SU-DHL-6 (cell line): ENCODE results near the gene SRGAP3.

ENCODE experiments used
- H2AFZ ChIP-seq: fragments of 200-600 bp; sonication (generic); 2 replicates; pipeline ENCODE4 v1.6.1; 2014; ENCODE audit warnings: low read depth, mild to moderate bottlenecking, moderate library complexity, mixed read lengths, antibody characterized with exemption, low read length; ENCODE audit not compliant: severe bottlenecking
- H3F3A ChIP-seq: fragments of 200-600 bp; shearing (Covaris generic); 2 replicates; pipeline ENCODE4 v1.6.0; 2016; ENCODE audit warnings: antibody characterized with exemption, mild to moderate bottlenecking; ENCODE audit not compliant: insufficient read depth
- H3K27ac ChIP-seq: fragments of 200-600 bp; sonication (generic); 2 replicates; pipeline ENCODE4 v1.5.1; 2016; ENCODE audit warnings: low read depth, mild to moderate bottlenecking, low read length, moderate library complexity, mixed read lengths
- H3K27me3 ChIP-seq: fragments of 200-600 bp; sonication (generic), shearing (Covaris generic); 2 replicates; pipeline ENCODE4 v1.6.0; 2014; ENCODE audit warnings: mild to moderate bottlenecking, low read length
- H3K36me3 ChIP-seq: fragments of 200-600 bp; sonication (generic); 2 replicates; pipeline ENCODE4 v1.6.1; 2014; ENCODE audit warnings: mild to moderate bottlenecking, low read length, mixed read lengths
- H3K4me2 ChIP-seq: fragments of 300-600, 200-600 bp; shearing (Covaris generic), sonication (generic); 2 replicates; pipeline ENCODE4 v1.6.0; 2014; ENCODE audit warnings: low read length, low read depth, mild to moderate bottlenecking; ENCODE audit not compliant: poor library complexity, severe bottlenecking
- H3K4me3 ChIP-seq: fragments of 200-600 bp; sonication (generic); 2 replicates; pipeline ENCODE4 v1.5.1; 2014; ENCODE audit warnings: antibody characterized with exemption, low read length, mild to moderate bottlenecking, mixed read lengths; ENCODE audit not compliant: insufficient read depth, poor library complexity, severe bottlenecking
- H3K79me2 ChIP-seq: fragments of 200-600 bp; sonication (generic); 2 replicates; pipeline ENCODE4 v1.6.1; 2014; ENCODE audit warnings: mild to moderate bottlenecking, low read length, moderate library complexity; ENCODE audit not compliant: insufficient read depth
- H3K9ac ChIP-seq: fragments of 200-600 bp; sonication (generic); 2 replicates; pipeline ENCODE4 v1.7.0; 2014; ENCODE audit warnings: mild to moderate bottlenecking, low read length
- H3K9me2 ChIP-seq: fragments of 200-600 bp; sonication (generic); replicated peaks from 2 replicates; pipeline ENCODE4 v1.6.1; 2014; ENCODE audit warnings: low read length; ENCODE audit not compliant: insufficient read depth
- H3K9me3 ChIP-seq: fragments of 200-600 bp; sonication (generic); 2 replicates; pipeline ENCODE4 v1.6.1; 2014; ENCODE audit warnings: low read length, mixed read lengths; ENCODE audit not compliant: insufficient read depth
- H4K20me1 ChIP-seq: fragments of 200-600 bp; sonication (generic); 2 replicates; pipeline ENCODE4 v1.6.1; 2014; ENCODE audit warnings: low read depth, mild to moderate bottlenecking, antibody characterized with exemption, low read length, moderate library complexity, mixed read lengths
- CTCF ChIP-seq: fragments of 200-600 bp; sonication (generic); IDR thresholded peaks from one replicate; pipeline ENCODE4 v1.5.1; 2017; ENCODE audit warnings: antibody characterized with exemption, mild to moderate bottlenecking, low read length, moderate library complexity; ENCODE audit not compliant: insufficient read depth, poor library complexity, severe bottlenecking
- EZH2phosphoT487 ChIP-seq: fragments of 200-600 bp; sonication (generic), shearing (Covaris generic); conservative IDR thresholded peaks from 2 replicates; pipeline ENCODE4 v1.6.1; 2018; ENCODE audit warnings: mild to moderate bottlenecking, antibody characterized with exemption, low read length, moderate library complexity, mixed read lengths

The SRGAP3 gene

GRCh38 chr3:9247941-9248521 lies 1.4 kb downstream of the SRGAP3 start:
- H3K27me3 ChIP-seq = no peaks in the 10 kb centered on the region
- H4K20me1 ChIP-seq = no peaks in the 10 kb centered on the region
- H3K9ac ChIP-seq = no peak overlapping the region
- H3K9me3 ChIP-seq = no peaks in the 10 kb centered on the region
- no peaks in the 10 kb centered on the region for H3K9me2 ChIP-seq
- no peaks in the 10 kb centered on the region for H3K36me3 ChIP-seq
- no peak overlapping the region for H3K4me2 ChIP-seq
- H3F3A ChIP-seq = no peaks in the 10 kb centered on the region
- H3K27ac ChIP-seq = no peak overlapping the region
- no peaks in the 10 kb centered on the region for H3K79me2 ChIP-seq
- no peak for TF ChIP-seq EZH2phosphoT487
- TF ChIP-seq CTCF = no peak
- H3K4me3 ChIP-seq = no peak overlapping the region
- H2AFZ ChIP-seq = no peak overlapping the region

- Histone ChIP-seq H3K4me2 (no peak overlapping the region), H3K9ac (no peak overlapping the region), H3K79me2 (no peaks in the 10 kb centered on the region)
These were observed 2.0 kb downstream of the SRGAP3 start for GRCh38 chr3:9247361-9247940.

GRCh38 chr3:9246189-9246588 lies 3.3 kb downstream of the SRGAP3 start:
- Histone ChIP-seq H3K9ac (no peak overlapping the region), H3K4me3 (no peak overlapping the region), H3K9me3 (no peaks in the 10 kb centered on the region), H3K4me2 (no peak overlapping the region), H3K9me2 (no peaks in the 10 kb centered on the region), H2AFZ (no peak overlapping the region), H3K36me3 (no peaks in the 10 kb centered on the region), H3K79me2 (no peaks in the 10 kb centered on the region), H3K27ac (no peak overlapping the region), H3F3A (no peaks in the 10 kb centered on the region), H4K20me1 (no peaks in the 10 kb centered on the region), H3K27me3 (no peaks in the 10 kb centered on the region)
- TF ChIP-seq CTCF (no peak), EZH2phosphoT487 (no peak)

More at GRCh38 chr3:9247361-9247940, 2.0 kb downstream of the SRGAP3 start:
- Histone ChIP-seq H2AFZ (no peak overlapping the region), H3K27ac (no peak overlapping the region), H3K9me3 (no peaks in the 10 kb centered on the region), H3K36me3 (no peaks in the 10 kb centered on the region), H3F3A (no peaks in the 10 kb centered on the region), H4K20me1 (no peaks in the 10 kb centered on the region), H3K27me3 (no peaks in the 10 kb centered on the region), H3K4me3 (no peak overlapping the region), H3K9me2 (no peaks in the 10 kb centered on the region)
- TF ChIP-seq EZH2phosphoT487 = no peak
- TF ChIP-seq CTCF = no peak
